HEK293 (cell line): Measurements from ENCODE around the gene H2BK1.
A peak's percentile ranks its signal among the peaks of the same experiment; 100 is the strongest.

Source experiments
- BCL11A ChIP-seq: fragments of 450-650 bp; formaldehyde crosslinking; IDR thresholded peaks from 2 replicates; pipeline ENCODE4 v1.5.1; 2016; ENCODE audit warnings: low read depth, missing biosample characterization, missing genetic modification characterization
- BCL11B ChIP-seq: fragments of 450-650 bp; formaldehyde crosslinking; IDR thresholded peaks from 2 replicates; pipeline ENCODE4 v1.5.1; 2016; ENCODE audit warnings: low read depth, missing biosample characterization, missing genetic modification characterization
- HOXD13 ChIP-seq: sonication (generic); formaldehyde crosslinking; IDR thresholded peaks from 2 replicates; pipeline ENCODE4 v1.8.0; 2022; ENCODE audit warnings: missing genetic modification reagents, borderline replicate concordance
- PRDM2 ChIP-seq: fragments of 450-650 bp; formaldehyde crosslinking; IDR thresholded peaks from 2 replicates; pipeline ENCODE4 v1.5.1; 2016; ENCODE audit warnings: missing biosample characterization, missing genetic modification characterization, borderline replicate concordance
- PRDM4 ChIP-seq: fragments of 450-650 bp; formaldehyde crosslinking; IDR thresholded peaks from 2 replicates; pipeline ENCODE4 v1.5.1; 2017; ENCODE audit warnings: missing biosample characterization, missing genetic modification characterization
- RBAK ChIP-seq: fragments of 450-650 bp; formaldehyde crosslinking; IDR thresholded peaks from 2 replicates; pipeline ENCODE4 v1.5.1; 2016; ENCODE audit warnings: missing biosample characterization, missing genetic modification characterization
- ZFP3 ChIP-seq: fragments of 450-650 bp; formaldehyde crosslinking; IDR thresholded peaks from 2 replicates; pipeline ENCODE4 v1.5.1; 2016; ENCODE audit warnings: low read depth, missing biosample characterization, missing genetic modification characterization
- ZNF121 ChIP-seq: fragments of 450-650 bp; formaldehyde crosslinking; IDR thresholded peaks from 2 replicates; pipeline ENCODE4 v1.5.1; 2016; ENCODE audit warnings: missing biosample characterization, missing genetic modification characterization
- ZNF138 ChIP-seq: fragments of 450-650 bp; formaldehyde crosslinking; IDR thresholded peaks from 2 replicates; pipeline ENCODE4 v1.5.1; 2016; ENCODE audit warnings: missing biosample characterization, missing genetic modification characterization, borderline replicate concordance
- ZNF157 ChIP-seq: fragments of 450-650 bp; formaldehyde crosslinking; IDR thresholded peaks from 2 replicates; pipeline ENCODE4 v1.5.1; 2016; ENCODE audit warnings: missing biosample characterization, missing genetic modification characterization
- ZNF26 ChIP-seq: fragments of 450-650 bp; formaldehyde crosslinking; IDR thresholded peaks from 2 replicates; pipeline ENCODE4 v1.5.1; 2016; ENCODE audit warnings: missing biosample characterization, missing genetic modification characterization
- ZNF292 ChIP-seq: fragments of 450-650 bp; formaldehyde crosslinking; IDR thresholded peaks from 2 replicates; pipeline ENCODE4 v1.5.1; 2016; ENCODE audit warnings: low read depth, missing biosample characterization, missing genetic modification characterization, borderline replicate concordance
- ZNF354C ChIP-seq: fragments of 450-650 bp; formaldehyde crosslinking; IDR thresholded peaks from 2 replicates; pipeline ENCODE4 v1.5.1; 2016; ENCODE audit warnings: missing biosample characterization, missing genetic modification characterization, low read depth, borderline replicate concordance
- ZNF473 ChIP-seq: fragments of 450-650 bp; formaldehyde crosslinking; IDR thresholded peaks from 2 replicates; pipeline ENCODE4 v1.5.1; 2017; ENCODE audit warnings: missing biosample characterization, missing genetic modification characterization
- ZNF560 ChIP-seq: fragments of 450-650 bp; formaldehyde crosslinking; IDR thresholded peaks from 2 replicates; pipeline ENCODE4 v1.5.1; 2017; ENCODE audit warnings: missing biosample characterization, missing genetic modification characterization, borderline replicate concordance
- ZNF571 ChIP-seq: fragments of 450-650 bp; formaldehyde crosslinking; IDR thresholded peaks from 2 replicates; pipeline ENCODE4 v1.5.0; 2017; ENCODE audit warnings: missing biosample characterization, missing genetic modification characterization
- ZNF624 ChIP-seq: fragments of 450-650 bp; formaldehyde crosslinking; IDR thresholded peaks from 2 replicates; pipeline ENCODE4 v1.5.1; 2017; ENCODE audit warnings: missing biosample characterization, missing genetic modification characterization
- ZNF768 ChIP-seq: fragments of 450-650 bp; formaldehyde crosslinking; IDR thresholded peaks from 2 replicates; pipeline ENCODE4 v1.5.1; 2018; ENCODE audit warnings: missing biosample characterization, mild to moderate bottlenecking, missing genetic modification characterization
- ZNF830 ChIP-seq: fragments of 450-650 bp; IDR thresholded peaks from 2 replicates; pipeline ENCODE4 v1.5.0; 2018; ENCODE audit warnings: missing biosample characterization, missing genetic modification characterization, low read depth, mild to moderate bottlenecking, moderate library complexity
- ZNF843 ChIP-seq: fragments of 450-650 bp; formaldehyde crosslinking; IDR thresholded peaks from 2 replicates; pipeline ENCODE4 v1.5.1; 2016; ENCODE audit warnings: missing biosample characterization, missing genetic modification characterization
- ZSCAN16 ChIP-seq: fragments of 450-650 bp; formaldehyde crosslinking; IDR thresholded peaks from 2 replicates; pipeline ENCODE4 v1.5.1; 2016; ENCODE audit warnings: missing biosample characterization, missing genetic modification characterization
- TF ChIP-seq, protein P1 (sequence below): fragments of 450-650 bp; formaldehyde crosslinking; IDR thresholded peaks from 2 replicates; pipeline ENCODE4 v1.5.1; 2016; ENCODE audit warnings: missing biosample characterization, missing genetic modification characterization
- TF ChIP-seq, protein P2 (sequence below): fragments of 450-650 bp; formaldehyde crosslinking; IDR thresholded peaks from 2 replicates; pipeline ENCODE4 v1.5.1; 2016; ENCODE audit warnings: missing biosample characterization, missing genetic modification characterization

Gene H2BK1

DNA sequence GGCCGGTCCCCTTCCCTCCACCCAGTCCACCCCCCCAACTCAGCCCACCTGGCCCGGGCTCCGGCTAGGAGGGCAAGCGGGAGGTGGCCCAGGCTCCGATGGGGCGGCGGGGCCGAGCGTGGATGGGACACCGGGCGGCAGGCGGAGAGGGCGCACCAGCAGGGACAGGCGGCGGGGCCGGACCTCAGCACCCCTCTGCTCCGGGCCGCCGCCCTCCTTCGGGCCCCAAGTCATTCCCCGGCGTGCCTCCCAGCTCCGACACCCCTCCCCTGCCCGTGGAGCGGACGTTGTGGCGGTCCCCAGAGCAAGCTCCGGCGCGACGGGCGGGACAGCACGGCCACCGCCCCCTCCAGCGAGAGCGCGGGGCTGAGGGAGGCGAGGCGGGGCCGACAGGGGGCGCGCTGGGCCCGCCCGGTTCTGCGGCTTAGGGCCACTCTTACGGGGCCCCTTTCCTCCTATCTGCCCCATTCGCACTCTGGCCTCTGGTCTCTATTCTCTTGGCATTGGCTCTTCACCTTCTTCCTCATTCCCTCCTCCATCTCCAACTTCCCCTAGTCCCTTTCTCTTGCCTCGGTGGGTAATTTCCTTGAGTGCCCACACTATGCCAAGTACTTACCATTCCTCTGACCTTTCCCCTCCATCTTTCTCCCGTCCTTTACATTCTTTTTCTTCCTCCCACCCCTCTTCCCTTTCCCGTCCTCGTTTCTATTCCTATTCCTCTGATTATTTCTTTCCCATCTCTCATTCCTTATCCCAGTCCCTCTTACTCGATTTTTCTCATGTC is 42.1 kb downstream of the H2BK1 start (continued):
- no peak for TF ChIP-seq ZSCAN16 (tag by site-specific recombination)
- no peak for TF ChIP-seq PRDM4 (tag by site-specific recombination)
- TF ChIP-seq ZNF138: no peak
- no peak for TF ChIP-seq HOXD13 (CRISPR knock-in tag)
- TF ChIP-seq ZNF157 (tag by site-specific recombination): peak; percentile 56; the same call in 1 of the 2 replicates
- no peak for TF ChIP-seq ZNF624 (tag by site-specific recombination)
- peak; percentile 61; the same call in 1 of the 2 replicates for TF ChIP-seq ZNF121 (tag by site-specific recombination)
- TF ChIP-seq ZNF292 (tag by site-specific recombination): no peak
- no peak for TF ChIP-seq ZNF830 (tag by site-specific recombination)
- no peak for TF ChIP-seq ZFP3 (tag by site-specific recombination)
- no peak for TF ChIP-seq ZNF843 (tag by site-specific recombination)
- TF ChIP-seq, protein P1, sequence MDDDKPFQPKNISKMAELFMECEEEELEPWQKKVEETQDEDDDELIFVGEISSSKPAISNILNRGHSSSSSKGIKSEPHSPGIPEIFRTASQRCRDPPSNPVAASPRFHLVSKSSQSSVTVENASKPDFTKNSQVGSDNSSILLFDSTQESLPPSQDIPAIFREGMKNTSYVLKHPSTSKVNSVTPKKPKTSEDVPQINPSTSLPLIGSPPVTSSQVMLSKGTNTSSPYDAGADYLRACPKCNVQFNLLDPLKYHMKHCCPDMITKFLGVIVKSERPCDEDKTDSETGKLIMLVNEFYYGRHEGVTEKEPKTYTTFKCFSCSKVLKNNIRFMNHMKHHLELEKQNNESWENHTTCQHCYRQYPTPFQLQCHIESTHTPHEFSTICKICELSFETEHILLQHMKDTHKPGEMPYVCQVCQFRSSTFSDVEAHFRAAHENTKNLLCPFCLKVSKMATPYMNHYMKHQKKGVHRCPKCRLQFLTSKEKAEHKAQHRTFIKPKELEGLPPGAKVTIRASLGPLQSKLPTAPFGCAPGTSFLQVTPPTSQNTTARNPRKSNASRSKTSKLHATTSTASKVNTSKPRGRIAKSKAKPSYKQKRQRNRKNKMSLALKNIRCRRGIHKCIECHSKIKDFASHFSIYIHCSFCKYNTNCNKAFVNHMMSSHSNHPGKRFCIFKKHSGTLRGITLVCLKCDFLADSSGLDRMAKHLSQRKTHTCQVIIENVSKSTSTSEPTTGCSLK (tag by site-specific recombination): no peak; the same call in 1 of the 2 replicates
- TF ChIP-seq, protein P2, sequence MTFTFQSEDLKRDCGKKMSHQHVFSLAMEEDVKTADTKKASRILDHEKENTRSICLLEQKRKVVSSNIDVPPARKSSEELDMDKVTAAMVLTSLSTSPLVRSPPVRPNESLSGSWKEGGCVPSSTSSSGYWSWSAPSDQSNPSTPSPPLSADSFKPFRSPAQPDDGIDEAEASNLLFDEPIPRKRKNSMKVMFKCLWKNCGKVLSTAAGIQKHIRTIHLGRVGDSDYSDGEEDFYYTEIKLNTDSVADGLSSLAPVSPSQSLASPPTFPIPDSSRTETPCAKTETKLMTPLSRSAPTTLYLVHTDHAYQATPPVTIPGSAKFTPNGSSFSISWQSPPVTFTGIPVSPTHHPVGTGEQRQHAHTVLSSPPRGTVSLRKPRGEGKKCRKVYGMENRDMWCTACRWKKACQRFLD (tag by site-specific recombination): no peak
- TF ChIP-seq BCL11A (tag by site-specific recombination): 0 out of 2 replicates have a peak, but pooled peaks have one; percentile 10
- no peak for TF ChIP-seq ZNF26 (tag by site-specific recombination)
- TF ChIP-seq ZNF571 (tag by site-specific recombination): no peak
- no peak for TF ChIP-seq ZNF473 (tag by site-specific recombination)
- TF ChIP-seq PRDM2: no peak
- TF ChIP-seq RBAK (tag by site-specific recombination): no peak
- no peak for TF ChIP-seq ZNF768
- no peak for TF ChIP-seq ZNF560 (tag by site-specific recombination)
- no peak for TF ChIP-seq ZNF354C (tag by site-specific recombination)
- TF ChIP-seq BCL11B (tag by site-specific recombination): peak; percentile 54; the same call in 1 of the 2 replicates
